Stimulated activated CD8-positive, alpha-beta memory T cell treated with anti-CD3 and anti-CD28 coated beads, Interleukin-7, amount 100 ng/mL, for 1 hour (primary cell): ENCODE data around the gene SSBP2.

Experiments
- DNase-seq, 2 donors: peaks; one replicate each; pipeline ENCODE4 v3.0.0-alpha.2; 2020; ENCODE audit warnings: low read depth in 2 of 2

The SSBP2 gene

GRCh38 chr5:81767097-81767496, 16.2 kb upstream of the SSBP2 start:
- no peak for DNase-seq

DNA sequence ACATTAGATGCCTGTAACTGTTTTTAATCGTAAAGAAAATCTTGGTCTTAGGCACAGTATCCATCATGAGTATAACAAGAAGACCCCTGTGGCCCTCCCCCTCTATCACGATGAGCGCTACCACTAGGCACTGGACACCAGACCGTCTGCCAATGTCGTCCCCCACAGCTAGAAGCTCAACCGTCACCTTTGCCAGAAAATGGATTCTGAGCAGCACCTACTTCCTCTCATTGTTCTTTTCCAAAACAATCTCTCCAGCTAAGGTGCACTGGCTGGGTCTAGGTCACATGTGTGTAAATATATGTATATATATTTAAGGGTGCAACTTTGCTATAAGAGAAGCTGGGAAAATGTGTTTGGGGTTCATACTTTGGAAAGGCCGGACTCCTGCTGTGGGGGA, 15.7 kb upstream of the SSBP2 start:
- no peak for DNase-seq

DNA sequence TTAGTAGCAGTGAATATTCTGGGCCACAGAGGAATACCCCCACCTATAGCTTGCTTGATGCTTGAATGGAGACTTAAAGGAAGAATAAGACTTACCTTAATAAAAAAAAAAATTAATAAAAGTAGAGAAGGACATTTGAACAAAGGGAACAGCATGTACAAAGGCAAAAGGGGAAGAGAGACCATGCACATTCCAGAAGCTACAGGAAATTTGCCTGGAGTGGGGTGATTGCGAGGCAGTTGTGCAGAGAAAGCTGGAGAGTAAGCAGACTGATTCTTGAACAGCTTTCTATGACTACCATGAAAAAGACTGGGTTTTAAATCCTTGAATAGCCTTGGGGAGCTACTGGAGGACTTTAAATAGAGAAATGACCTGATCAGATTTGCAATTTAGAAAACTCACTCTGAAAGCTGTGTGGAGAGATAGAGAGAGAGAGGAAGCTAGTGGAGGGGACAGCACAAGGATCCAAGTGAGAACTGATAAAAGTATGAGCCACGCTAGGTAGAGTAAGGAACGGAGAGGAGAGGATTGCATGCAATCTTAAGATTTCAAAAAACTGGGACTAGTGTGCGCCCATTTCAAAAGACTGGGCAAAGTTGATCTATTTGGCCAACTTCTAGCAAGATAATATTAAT, 12.5 kb upstream of the SSBP2 start:
- no peak for DNase-seq

DNA sequence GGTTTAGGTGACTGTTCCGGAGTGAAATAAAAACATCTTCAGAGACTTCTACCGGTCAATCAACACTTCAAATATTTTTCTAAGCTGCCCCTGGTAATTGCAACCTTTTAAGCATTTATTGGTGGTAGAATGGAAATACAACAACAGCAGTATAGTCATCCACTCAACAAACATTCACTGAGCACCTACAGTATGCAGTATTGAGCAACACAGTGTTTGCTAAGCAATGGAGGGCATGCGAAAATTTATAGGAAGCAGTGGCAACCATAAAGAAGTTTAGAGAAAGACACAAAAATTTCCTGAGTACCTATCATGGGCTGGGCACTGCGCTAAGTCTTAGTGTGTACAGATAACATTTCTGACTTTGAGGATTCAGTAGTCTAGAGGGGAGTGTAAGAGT, 12.0 kb upstream of the SSBP2 start:
- no peak for DNase-seq

GRCh38 chr5:81762401-81762800, 11.5 kb upstream of the SSBP2 start:
- DNase-seq = no peak

DNA sequence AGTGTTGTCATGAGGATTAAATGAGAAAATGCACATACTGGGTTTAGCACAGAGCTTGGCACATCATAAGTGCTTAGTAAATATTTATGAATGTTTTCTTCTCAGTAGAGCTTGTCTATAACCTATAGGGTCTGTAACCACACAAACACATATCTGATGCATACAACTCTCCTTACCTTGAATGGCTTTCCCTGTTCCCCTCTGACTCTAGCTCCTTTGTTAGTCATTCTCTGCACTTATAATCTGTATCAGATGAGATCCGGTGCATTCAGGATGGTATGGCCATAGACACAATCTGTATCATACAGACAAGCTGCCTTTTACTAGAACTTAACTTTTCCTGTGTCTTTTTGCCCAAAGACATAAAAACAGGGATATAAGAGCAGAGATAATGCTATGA, 11.1 kb upstream of the SSBP2 start:
- DNase-seq = no peak

GRCh38 chr5:81761270-81761669, 10.4 kb upstream of the SSBP2 start:
- no peak for DNase-seq

DNA sequence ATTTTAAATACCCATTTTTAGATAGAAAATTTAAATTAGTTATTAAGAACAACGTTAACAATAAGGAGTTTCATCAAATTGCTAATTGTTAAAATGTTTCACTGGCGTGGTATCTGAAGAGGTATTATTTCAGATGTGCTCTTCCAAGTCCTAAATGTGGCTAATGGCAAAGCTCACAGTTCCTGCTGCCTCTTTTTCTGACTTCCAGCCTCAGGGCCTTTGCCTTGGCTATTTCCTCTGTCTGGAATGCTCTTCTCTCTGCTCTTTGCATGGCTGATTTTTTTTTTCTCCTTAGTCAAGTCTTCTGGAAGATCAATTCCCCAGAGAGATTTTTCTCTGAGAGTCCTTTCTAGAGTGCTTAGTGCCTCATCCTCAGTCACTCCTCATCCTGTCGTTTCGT, 9.6 kb upstream of the SSBP2 start:
- no peak for DNase-seq

DNA sequence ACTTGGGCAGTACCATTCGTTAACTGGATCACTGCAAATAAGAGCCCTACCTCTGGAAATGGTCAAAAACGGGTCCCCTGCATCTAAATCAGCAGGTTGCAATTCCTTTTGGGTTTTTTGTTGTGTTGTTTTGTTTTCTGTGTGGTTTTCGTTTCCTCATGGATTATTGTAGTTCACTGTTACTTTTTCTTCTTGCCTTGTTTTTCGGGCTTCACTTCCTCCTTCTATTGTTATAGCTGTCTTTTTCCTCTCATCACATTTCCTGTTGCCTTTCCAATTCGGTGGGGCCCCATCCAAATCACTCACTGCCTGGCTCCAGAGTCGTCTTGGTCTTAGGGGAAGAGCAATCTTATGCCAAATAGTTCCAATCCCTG, 8.7 kb upstream of the SSBP2 start:
- DNase-seq = no peak

GRCh38 chr5:81757404-81757803, 6.5 kb upstream of the SSBP2 start:
- DNase-seq = no peak

DNA sequence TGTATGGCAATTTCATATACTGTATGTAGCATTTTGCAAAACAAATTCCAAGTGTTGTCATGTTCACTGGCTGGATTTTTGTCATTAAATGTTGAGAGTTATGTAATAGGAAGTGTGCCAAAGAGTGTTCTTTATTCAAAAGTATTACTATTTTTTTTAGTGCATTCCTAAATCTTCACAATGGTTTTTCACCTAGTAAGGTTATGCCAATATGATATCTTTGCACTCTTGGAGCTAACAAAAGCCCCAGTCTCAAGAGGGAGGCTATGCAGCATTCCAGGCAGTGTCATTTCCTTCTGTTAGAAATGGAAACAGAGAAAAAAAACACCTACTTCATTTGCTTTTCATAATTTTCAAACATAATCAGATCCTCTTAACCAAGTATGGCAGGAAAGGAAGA, 5.1 kb upstream of the SSBP2 start:
- DNase-seq = no peak

DNA sequence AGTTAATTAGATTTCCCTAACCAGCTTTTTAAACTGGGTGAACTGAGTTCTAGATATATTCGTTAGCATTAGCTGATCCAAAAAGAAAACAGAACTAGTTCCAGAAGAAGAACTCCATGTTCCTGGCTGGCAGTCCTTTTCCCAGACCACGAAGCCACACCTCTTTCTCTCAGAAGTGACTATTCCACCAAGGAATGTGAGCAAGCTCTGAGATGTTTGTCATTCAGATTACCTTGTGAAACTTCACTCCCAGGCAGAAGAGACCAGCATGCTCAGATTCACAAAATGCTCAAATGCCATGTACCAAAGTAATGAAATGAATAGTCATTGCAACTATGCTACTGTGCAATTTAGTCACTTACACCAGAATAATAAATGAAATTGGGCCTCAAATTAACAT, 4.4 kb upstream of the SSBP2 start:
- DNase-seq = no peak

DNA sequence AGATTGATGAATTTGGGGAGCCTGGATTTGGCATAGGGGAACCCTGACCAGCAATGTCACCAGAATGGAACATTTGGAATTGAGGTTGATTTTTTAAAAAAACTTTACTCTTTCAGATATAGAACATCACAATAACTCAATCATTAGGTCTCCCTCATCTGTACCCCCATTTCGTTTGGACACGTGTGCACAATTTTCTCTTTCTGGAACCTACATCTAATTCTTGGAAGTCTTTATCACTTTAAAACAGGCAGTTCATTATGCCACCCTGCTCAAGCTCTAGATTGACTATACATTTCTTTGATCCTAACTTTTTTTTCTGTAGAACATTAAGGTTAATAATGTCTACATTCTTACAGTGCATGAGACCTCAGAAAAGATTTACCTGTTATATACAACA, 3.7 kb upstream of the SSBP2 start:
- DNase-seq = no peak

GRCh38 chr5:81753429-81753828, 2.5 kb upstream of the SSBP2 start:
- DNase-seq = no peak

GRCh38 chr5:81752644-81752963, 1.7 kb upstream of the SSBP2 start:
- no peak for DNase-seq

DNA sequence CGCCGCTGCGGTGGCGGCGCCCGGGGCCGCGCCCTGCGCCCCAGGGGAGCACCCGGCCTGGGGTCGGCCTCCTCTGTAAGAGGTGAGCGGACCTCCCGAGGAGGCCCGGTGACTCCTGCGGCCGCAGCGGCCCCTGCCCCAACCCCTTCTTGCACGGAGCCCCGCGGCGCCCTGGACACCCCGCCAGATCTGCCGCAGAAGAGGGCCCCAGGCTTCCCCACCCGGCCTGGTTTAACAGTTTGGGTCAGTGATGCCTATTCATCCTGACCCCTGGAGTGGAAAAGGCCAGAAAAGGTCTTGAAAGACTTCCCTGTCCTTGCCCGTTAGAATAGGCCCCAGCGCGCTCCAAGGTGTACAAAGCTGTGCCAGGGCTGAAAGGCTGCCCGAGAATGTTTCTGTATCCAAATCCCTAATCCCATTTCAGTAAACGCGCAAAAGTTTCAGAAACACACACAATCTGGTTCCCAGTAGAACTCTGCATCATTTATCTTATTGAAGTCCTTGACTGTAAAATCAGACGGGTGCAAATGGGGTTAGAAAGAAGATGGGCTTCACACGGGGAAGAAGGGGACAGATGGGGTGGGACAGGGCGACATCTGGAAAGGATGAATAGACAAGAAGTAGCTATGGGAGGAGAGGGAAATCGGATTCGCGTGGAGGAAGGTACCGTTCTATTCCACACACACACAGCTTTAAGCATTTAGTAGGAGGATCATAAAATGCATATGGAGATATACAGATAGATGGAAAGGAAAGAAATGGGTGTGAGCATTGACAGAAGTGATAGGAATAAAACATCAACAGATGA, 1.1 kb upstream of the SSBP2 start:
- DNase-seq = no peak

- no peak for DNase-seq
These were observed 439 bp downstream of the SSBP2 start for GRCh38 chr5:81750308-81751008.

GRCh38 chr5:81749561-81750307, 1.2 kb downstream of the SSBP2 start:
- DNase-seq = peak; percentile 1 to 13

DNA sequence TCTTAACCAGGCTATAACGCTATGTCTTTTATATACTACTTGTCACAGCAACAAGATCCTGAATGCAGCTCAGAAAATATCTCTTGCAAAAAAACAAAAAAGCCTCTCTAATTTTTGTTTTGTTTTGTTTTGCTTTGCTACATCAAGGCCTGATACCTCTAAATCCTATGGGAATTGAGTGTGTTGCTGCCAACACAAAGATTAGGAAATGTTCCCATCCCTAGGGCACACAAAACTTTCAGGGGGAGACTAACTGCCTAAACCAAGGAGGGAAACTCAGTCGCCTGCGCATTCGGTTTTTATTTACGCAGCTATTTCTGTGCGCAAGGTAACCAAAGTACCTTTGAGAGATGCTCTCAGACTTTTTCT, 1.7 kb downstream of the SSBP2 start:
- no peak for DNase-seq

DNA sequence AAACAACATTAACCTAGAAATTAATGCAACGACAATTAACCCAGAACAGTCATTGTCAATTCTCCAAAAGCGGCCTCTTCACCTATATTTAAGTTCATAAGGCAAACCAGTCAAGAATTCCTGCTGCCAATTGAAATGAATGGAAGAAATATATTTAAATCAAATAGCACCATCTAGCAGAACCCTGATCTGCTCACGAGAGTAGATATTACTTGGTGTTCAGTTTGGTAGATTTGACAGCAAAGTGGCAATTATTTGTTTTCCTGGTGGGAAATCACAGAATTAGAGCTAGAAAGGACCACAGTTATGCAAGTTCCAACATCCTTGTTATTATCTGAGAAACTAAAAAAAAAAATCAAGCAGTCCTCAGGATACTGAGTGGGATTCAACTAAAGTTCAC, 2.3 kb downstream of the SSBP2 start:
- DNase-seq = no peak

- no peak for DNase-seq
These were observed 3.9 kb downstream of the SSBP2 start for GRCh38 chr5:81747030-81747429.

GRCh38 chr5:81740758-81741157, 10.1 kb downstream of the SSBP2 start:
- no peak for DNase-seq

GRCh38 chr5:81739291-81739690, 11.6 kb downstream of the SSBP2 start:
- no peak for DNase-seq
